ENCODE results near the gene ABCB1.

DNA sequence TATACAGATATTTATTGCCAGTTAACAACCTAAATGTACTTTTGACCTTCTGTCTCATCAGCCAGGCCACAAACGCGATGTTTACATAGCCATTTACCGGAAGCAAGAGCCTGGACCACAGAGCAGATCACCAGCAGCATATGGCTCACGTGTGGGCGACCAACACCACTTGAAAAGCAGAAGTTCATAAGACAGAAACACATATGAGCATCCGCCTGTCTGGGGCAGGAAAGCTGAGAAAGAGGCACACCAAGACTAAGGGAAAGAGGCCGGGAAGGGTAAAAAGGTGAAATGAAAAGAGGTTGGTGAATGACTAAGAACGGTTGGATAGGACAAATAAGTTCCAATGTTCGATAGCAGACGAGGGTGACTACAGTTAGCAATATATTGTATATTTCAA lies 1.3 kb downstream of the ABCB1 start:
- TF ChIP-seq HDAC2 (IDR thresholded peaks at IDR 0.05) (no peak), NRF1 (conservative IDR thresholded peaks at IDR 0.05; ENCODE audit: low read depth, low read length) (no peak), DPF2 (IDR thresholded peaks at IDR 0.05) (peak; percentile 83), NR2C1 (IDR thresholded peaks at IDR 0.05) (no peak), EP300 (IDR thresholded peaks at IDR 0.05; ENCODE audit: borderline replicate concordance in 1 of 2, control insufficient read depth in 1 of 2, low read depth in 2 of 2, low read length in 2 of 2) (peak; percentile 57 to 86; a peak in 3 of 4 replicates), EZH2 (IDR thresholded peaks at IDR 0.05; ENCODE audit: borderline replicate concordance, control insufficient read depth, low read depth, low read length) (no peak)
- TF ChIP-seq, protein P1, sequence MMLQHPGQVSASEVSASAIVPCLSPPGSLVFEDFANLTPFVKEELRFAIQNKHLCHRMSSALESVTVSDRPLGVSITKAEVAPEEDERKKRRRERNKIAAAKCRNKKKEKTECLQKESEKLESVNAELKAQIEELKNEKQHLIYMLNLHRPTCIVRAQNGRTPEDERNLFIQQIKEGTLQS (IDR thresholded peaks at IDR 0.05; ENCODE audit: borderline replicate concordance, extremely low read depth, low read depth, low read length): no peak
- TF ChIP-seq, protein P2, sequence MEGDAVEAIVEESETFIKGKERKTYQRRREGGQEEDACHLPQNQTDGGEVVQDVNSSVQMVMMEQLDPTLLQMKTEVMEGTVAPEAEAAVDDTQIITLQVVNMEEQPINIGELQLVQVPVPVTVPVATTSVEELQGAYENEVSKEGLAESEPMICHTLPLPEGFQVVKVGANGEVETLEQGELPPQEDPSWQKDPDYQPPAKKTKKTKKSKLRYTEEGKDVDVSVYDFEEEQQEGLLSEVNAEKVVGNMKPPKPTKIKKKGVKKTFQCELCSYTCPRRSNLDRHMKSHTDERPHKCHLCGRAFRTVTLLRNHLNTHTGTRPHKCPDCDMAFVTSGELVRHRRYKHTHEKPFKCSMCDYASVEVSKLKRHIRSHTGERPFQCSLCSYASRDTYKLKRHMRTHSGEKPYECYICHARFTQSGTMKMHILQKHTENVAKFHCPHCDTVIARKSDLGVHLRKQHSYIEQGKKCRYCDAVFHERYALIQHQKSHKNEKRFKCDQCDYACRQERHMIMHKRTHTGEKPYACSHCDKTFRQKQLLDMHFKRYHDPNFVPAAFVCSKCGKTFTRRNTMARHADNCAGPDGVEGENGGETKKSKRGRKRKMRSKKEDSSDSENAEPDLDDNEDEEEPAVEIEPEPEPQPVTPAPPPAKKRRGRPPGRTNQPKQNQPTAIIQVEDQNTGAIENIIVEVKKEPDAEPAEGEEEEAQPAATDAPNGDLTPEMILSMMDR (IDR thresholded peaks at IDR 0.05 in 2 of 3, conservative IDR thresholded peaks at IDR 0.05 in 1 of 3; ENCODE audit: control insufficient read depth in 2 of 3, extremely low read depth in 1 of 3, insufficient read depth in 1 of 3, low read depth in 3 of 3, low read length in 3 of 3): no peak
- TF ChIP-seq, protein P3, sequence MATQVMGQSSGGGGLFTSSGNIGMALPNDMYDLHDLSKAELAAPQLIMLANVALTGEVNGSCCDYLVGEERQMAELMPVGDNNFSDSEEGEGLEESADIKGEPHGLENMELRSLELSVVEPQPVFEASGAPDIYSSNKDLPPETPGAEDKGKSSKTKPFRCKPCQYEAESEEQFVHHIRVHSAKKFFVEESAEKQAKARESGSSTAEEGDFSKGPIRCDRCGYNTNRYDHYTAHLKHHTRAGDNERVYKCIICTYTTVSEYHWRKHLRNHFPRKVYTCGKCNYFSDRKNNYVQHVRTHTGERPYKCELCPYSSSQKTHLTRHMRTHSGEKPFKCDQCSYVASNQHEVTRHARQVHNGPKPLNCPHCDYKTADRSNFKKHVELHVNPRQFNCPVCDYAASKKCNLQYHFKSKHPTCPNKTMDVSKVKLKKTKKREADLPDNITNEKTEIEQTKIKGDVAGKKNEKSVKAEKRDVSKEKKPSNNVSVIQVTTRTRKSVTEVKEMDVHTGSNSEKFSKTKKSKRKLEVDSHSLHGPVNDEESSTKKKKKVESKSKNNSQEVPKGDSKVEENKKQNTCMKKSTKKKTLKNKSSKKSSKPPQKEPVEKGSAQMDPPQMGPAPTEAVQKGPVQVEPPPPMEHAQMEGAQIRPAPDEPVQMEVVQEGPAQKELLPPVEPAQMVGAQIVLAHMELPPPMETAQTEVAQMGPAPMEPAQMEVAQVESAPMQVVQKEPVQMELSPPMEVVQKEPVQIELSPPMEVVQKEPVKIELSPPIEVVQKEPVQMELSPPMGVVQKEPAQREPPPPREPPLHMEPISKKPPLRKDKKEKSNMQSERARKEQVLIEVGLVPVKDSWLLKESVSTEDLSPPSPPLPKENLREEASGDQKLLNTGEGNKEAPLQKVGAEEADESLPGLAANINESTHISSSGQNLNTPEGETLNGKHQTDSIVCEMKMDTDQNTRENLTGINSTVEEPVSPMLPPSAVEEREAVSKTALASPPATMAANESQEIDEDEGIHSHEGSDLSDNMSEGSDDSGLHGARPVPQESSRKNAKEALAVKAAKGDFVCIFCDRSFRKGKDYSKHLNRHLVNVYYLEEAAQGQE (IDR thresholded peaks at IDR 0.05; ENCODE audit: low read depth, low read length): no peak
- TF ChIP-seq, protein P4, sequence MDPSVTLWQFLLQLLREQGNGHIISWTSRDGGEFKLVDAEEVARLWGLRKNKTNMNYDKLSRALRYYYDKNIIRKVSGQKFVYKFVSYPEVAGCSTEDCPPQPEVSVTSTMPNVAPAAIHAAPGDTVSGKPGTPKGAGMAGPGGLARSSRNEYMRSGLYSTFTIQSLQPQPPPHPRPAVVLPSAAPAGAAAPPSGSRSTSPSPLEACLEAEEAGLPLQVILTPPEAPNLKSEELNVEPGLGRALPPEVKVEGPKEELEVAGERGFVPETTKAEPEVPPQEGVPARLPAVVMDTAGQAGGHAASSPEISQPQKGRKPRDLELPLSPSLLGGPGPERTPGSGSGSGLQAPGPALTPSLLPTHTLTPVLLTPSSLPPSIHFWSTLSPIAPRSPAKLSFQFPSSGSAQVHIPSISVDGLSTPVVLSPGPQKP (IDR thresholded peaks at IDR 0.05; ENCODE audit: low read depth, low read length): peak; percentile 61; the same call in 1 of the 2 replicates
- TF ChIP-seq, protein P5, sequence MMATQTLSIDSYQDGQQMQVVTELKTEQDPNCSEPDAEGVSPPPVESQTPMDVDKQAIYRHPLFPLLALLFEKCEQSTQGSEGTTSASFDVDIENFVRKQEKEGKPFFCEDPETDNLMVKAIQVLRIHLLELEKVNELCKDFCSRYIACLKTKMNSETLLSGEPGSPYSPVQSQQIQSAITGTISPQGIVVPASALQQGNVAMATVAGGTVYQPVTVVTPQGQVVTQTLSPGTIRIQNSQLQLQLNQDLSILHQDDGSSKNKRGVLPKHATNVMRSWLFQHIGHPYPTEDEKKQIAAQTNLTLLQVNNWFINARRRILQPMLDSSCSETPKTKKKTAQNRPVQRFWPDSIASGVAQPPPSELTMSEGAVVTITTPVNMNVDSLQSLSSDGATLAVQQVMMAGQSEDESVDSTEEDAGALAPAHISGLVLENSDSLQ (IDR thresholded peaks at IDR 0.05): peak; percentile 50; the same call in 1 of the 2 replicates

Data from GM12878 (cell line).